HEK293T (cell line): Measurements from ENCODE around the gene HMBS.
A peak's percentile ranks its signal among the peaks of the same experiment; 100 is the strongest.

Experiments used
- CTCF ChIA-PET: fragments of 350-600 bp; formaldehyde crosslinking; extraction: SDS; loops from one replicate; lab custom pipeline; 2021; ENCODE audit warnings: antibody characterized with exemption, inconsistent platforms; lab: Yijun Ruan, JAX
- POLR2A ChIA-PET: fragments of 350-600 bp; formaldehyde crosslinking; extraction: SDS; loops from one replicate; lab custom pipeline; 2020; ENCODE audit warnings: antibody characterized with exemption, inconsistent platforms; lab: Yijun Ruan, JAX
- DNase-seq: peaks from one replicate; pipeline ENCODE4 v3.0.0; 2012; ENCODE audit warnings: mixed read lengths; ENCODE audit errors: extremely low spot score
- ARNT ChIP-seq: fragments of 450-650 bp; IDR thresholded peaks from 2 replicates; pipeline ENCODE4 v1.6.1; 2017; ENCODE audit warnings: mild to moderate bottlenecking
- BHLHE40 ChIP-seq: fragments of 450-650 bp; IDR thresholded peaks from 2 replicates; pipeline ENCODE4 v1.6.1; 2016; ENCODE audit warnings: mild to moderate bottlenecking, moderate library complexity, borderline replicate concordance
- CTBP1 ChIP-seq: fragments of 450-650 bp; IDR thresholded peaks from 2 replicates; pipeline ENCODE4 v1.6.1; 2016; ENCODE audit warnings: borderline replicate concordance
- ELF4 ChIP-seq: fragments of 450-650 bp; IDR thresholded peaks from 2 replicates; pipeline ENCODE4 v1.6.1; 2017; ENCODE audit warnings: antibody characterized with exemption
- FOXA1 ChIP-seq: fragments of 450-650 bp; IDR thresholded peaks from 2 replicates; pipeline ENCODE4 v1.6.1; 2016; ENCODE audit warnings: mild to moderate bottlenecking
- FOXK2 ChIP-seq: fragments of 450-650 bp; IDR thresholded peaks from 2 replicates; pipeline ENCODE4 v1.6.1; 2016; ENCODE audit warnings: mild to moderate bottlenecking
- FOXM1 ChIP-seq: fragments of 450-650 bp; IDR thresholded peaks from 2 replicates; pipeline ENCODE4 v1.6.1; 2017; ENCODE audit warnings: mild to moderate bottlenecking, borderline replicate concordance
- HDGF ChIP-seq: fragments of 450-650 bp; IDR thresholded peaks from 2 replicates; pipeline ENCODE4 v1.6.1; 2017; ENCODE audit warnings: antibody characterized with exemption, borderline replicate concordance
- L3MBTL2 ChIP-seq: fragments of 450-650 bp; conservative IDR thresholded peaks from 2 replicates; pipeline ENCODE4 v1.6.1; 2016; ENCODE audit warnings: mild to moderate bottlenecking
- LEF1 ChIP-seq: fragments of 450-650 bp; IDR thresholded peaks from 2 replicates; pipeline ENCODE4 v1.6.1; 2017; ENCODE audit warnings: mild to moderate bottlenecking, borderline replicate concordance
- NFRKB ChIP-seq: fragments of 450-650 bp; IDR thresholded peaks from 2 replicates; pipeline ENCODE4 v1.6.1; 2016; ENCODE audit warnings: mild to moderate bottlenecking, moderate library complexity
- PKNOX1 ChIP-seq: fragments of 450-650 bp; IDR thresholded peaks from 2 replicates; pipeline ENCODE4 v1.6.1; 2016
- SP1 ChIP-seq: fragments of 450-650 bp; IDR thresholded peaks from 2 replicates; pipeline ENCODE4 v1.6.1; 2017
- SUZ12 ChIP-seq: fragments of 450-650 bp; IDR thresholded peaks from 2 replicates; pipeline ENCODE4 v1.6.1; 2016; ENCODE audit warnings: mild to moderate bottlenecking
- TARDBP ChIP-seq: fragments of 450-650 bp; IDR thresholded peaks from 2 replicates; pipeline ENCODE4 v1.6.1; 2016
- ZNF384 ChIP-seq: fragments of 450-650 bp; IDR thresholded peaks from 2 replicates; pipeline ENCODE4 v1.6.1; 2016

The HMBS gene

GRCh38 chr11:119078675-119079420 lies 5.8 kb upstream of the HMBS start:
- ChIA-PET POLR2A (interaction anchor here (2.2 kb wide), 2 partner anchors 11 to 16 kb away, joined by 11 read pairs; partner anchors contain the start of gene VPS11), CTCF (no interaction called here)
- no peak for DNase-seq
- TF ChIP-seq FOXK2, result no peak
- TF ChIP-seq ELF4, result no peak
- no peak for TF ChIP-seq LEF1
- no peak for TF ChIP-seq BHLHE40
- no peak for TF ChIP-seq L3MBTL2
- no peak for TF ChIP-seq HDGF
- no peak for TF ChIP-seq PKNOX1
- no peak for TF ChIP-seq ZNF384
- TF ChIP-seq SP1, result no peak

- no peak for TF ChIP-seq TARDBP
- TF ChIP-seq L3MBTL2, result no peak
- no peak for TF ChIP-seq HDGF
- no peak for TF ChIP-seq ELF4
- ChIA-PET POLR2A (interaction anchor here (1.4 to 3.0 kb wide), 3 partner anchors 11 to 14 kb away, joined by 3 to 14 read pairs (median 8); partner anchors contain the start of gene VPS11), CTCF (no interaction called here)
- no peak for DNase-seq
Observed at GRCh38 chr11:119081682-119082260, 2.9 kb upstream of the HMBS start.

- POLR2A ChIA-PET, result interaction anchor here (1.0 to 3.4 kb wide), 13 partner anchors 9 to 98 kb away, joined by 3 to 47 read pairs (median 5); partner anchors contain the start of genes C2CD2L, DPAGT1, HINFP and HYOU1
- no peak for TF ChIP-seq SUZ12
- no peak for TF ChIP-seq BHLHE40
- no peak for TF ChIP-seq ARNT
- no peak for TF ChIP-seq ZNF384
- TF ChIP-seq NFRKB, result no peak
- no peak for TF ChIP-seq PKNOX1
- TF ChIP-seq SP1, result no peak
- TF ChIP-seq FOXA1, result no peak
- no peak for TF ChIP-seq ELF4
- no peak for TF ChIP-seq LEF1
- TF ChIP-seq TARDBP, result no peak
- no peak for TF ChIP-seq CTBP1
- no peak for TF ChIP-seq FOXM1
- no peak for TF ChIP-seq L3MBTL2
- no peak for TF ChIP-seq HDGF
- no peak for TF ChIP-seq FOXK2
- DNase-seq, result no peak
- CTCF ChIA-PET, result interaction anchor here (0.6 to 1.0 kb wide), 3 partner anchors 17 to 236 kb away, joined by 3 read pairs; partner anchors contain the start of gene DPAGT1
Observed at GRCh38 chr11:119085437-119085847, 761 bp downstream of the HMBS start.

- ChIA-PET POLR2A (interaction anchor here (1.0 to 3.4 kb wide), 2 partner anchors 7 to 34 kb away, joined by 4 to 47 read pairs; partner anchors contain the start of gene HINFP), CTCF (interaction anchor here (0.6 kb wide), 1 partner anchor 100 kb away, joined by 11 read pairs; no protein-coding TSS in a partner anchor)
- DNase-seq, result no peak
- TF ChIP-seq ZNF384 (peak; percentile 51; the same call in 1 of the 2 replicates), NFRKB (no peak), FOXA1 (no peak), ELF4 (no peak), FOXM1 (no peak), L3MBTL2 (no peak)
Observed at GRCh38 chr11:119087123-119087522, 2.4 kb downstream of the HMBS start.

- POLR2A ChIA-PET, result no interaction called here
- DNase-seq, result no peak
- TF ChIP-seq SP1 (no peak), ELF4 (no peak), L3MBTL2 (no peak), TARDBP (no peak), FOXA1 (no peak)
- CTCF ChIA-PET, result no interaction called here
Observed at GRCh38 chr11:119087747-119088241, 3.1 kb downstream of the HMBS start.

GRCh38 chr11:119088406-119088805 lies 3.7 kb downstream of the HMBS start:
- TF ChIP-seq BHLHE40 (no peak), FOXK2 (no peak), PKNOX1 (no peak), L3MBTL2 (no peak), HDGF (no peak), NFRKB (no peak), TARDBP (no peak), LEF1 (no peak), SUZ12 (no peak), SP1 (no peak), ARNT (no peak), ELF4 (no peak), ZNF384 (no peak), CTBP1 (no peak), FOXA1 (no peak), FOXM1 (no peak)
- CTCF ChIA-PET, result no interaction called here
- POLR2A ChIA-PET, result interaction anchor here (1.1 kb wide), 1 partner anchor 33 kb away, joined by 4 read pairs; the partner anchor contains the start of gene HINFP
- no peak for DNase-seq
